Mesenchymal stem cell (in vitro differentiated cells and primary cell): Measurements from ENCODE around the gene FAF1.
"Not testable (repeated sequence)": the region's sequence is repeated elsewhere in the genome, so short reads cannot be mapped to it uniquely, and the experiment has no call there.

Experiments used
- DNase-seq: peaks from one replicate; pipeline ENCODE4 v3.0.0-alpha.2; 2013
- H2AFZ ChIP-seq: one replicate; pipeline ENCODE4 v1.6.1; 2013; ENCODE audit warnings: low read depth, mild to moderate bottlenecking, control low read depth, inconsistent platforms, low read length, moderate library complexity
- H2AK5ac ChIP-seq: 2 replicates; pipeline ENCODE4 v1.6.1; 2013; ENCODE audit warnings: low read length, moderate library complexity, mild to moderate bottlenecking, inconsistent platforms; ENCODE audit not compliant: severe bottlenecking
- H2BK120ac ChIP-seq: one replicate; pipeline ENCODE4 v1.6.1; 2013; ENCODE audit warnings: low read depth, mild to moderate bottlenecking, inconsistent platforms, low read length, moderate library complexity
- H2BK12ac ChIP-seq, 2 experiments: one replicate each; pipeline ENCODE4 v1.6.1; 2013; ENCODE audit warnings: inconsistent platforms in 2 of 2, low read length in 2 of 2, mild to moderate bottlenecking in 2 of 2, moderate library complexity in 2 of 2, control low read depth in 1 of 2
- H2BK15ac ChIP-seq: one replicate; pipeline ENCODE4 v1.6.1; 2013; ENCODE audit warnings: mild to moderate bottlenecking, low read depth, inconsistent platforms; ENCODE audit not compliant: poor library complexity, severe bottlenecking
- H2BK5ac ChIP-seq: 2 replicates; pipeline ENCODE4 v1.6.1; 2013; ENCODE audit warnings: low read depth, mild to moderate bottlenecking, low read length, control low read depth, inconsistent platforms; ENCODE audit not compliant: poor library complexity, severe bottlenecking
- H3K14ac ChIP-seq, 2 experiments: one replicate each; pipeline ENCODE4 v1.6.1; 2013; ENCODE audit warnings: inconsistent platforms in 2 of 2, low read length in 2 of 2, control low read depth in 1 of 2, mild to moderate bottlenecking in 1 of 2, moderate library complexity in 1 of 2
- H3K18ac ChIP-seq, 2 experiments: one replicate each; pipeline ENCODE4 v1.6.1; 2013; ENCODE audit warnings: inconsistent platforms in 2 of 2, low read length in 2 of 2, control low read depth in 1 of 2, low read depth in 1 of 2, mild to moderate bottlenecking in 1 of 2
- H3K23ac ChIP-seq, 2 experiments: one replicate each; pipeline ENCODE4 v1.6.1; 2013; ENCODE audit warnings: inconsistent platforms in 2 of 2, low read length in 2 of 2, mild to moderate bottlenecking in 2 of 2, moderate library complexity in 2 of 2, control low read depth in 1 of 2
- H3K27ac ChIP-seq: 2 replicates; pipeline ENCODE4 v1.5.1; 2013; ENCODE audit warnings: mild to moderate bottlenecking, moderate library complexity, low read length, control low read depth, inconsistent platforms; ENCODE audit not compliant: poor library complexity, severe bottlenecking
- H3K27me3 ChIP-seq, 2 experiments: 2 replicates each; pipeline versions ENCODE4 v1.6.1 to v1.7.0; 2013; ENCODE audit warnings: low read length in 2 of 2, mild to moderate bottlenecking in 2 of 2, moderate library complexity in 2 of 2, control low read depth in 1 of 2, inconsistent platforms in 1 of 2; ENCODE audit not compliant: control insufficient read depth in 1 of 2, insufficient read depth in 1 of 2
- H3K36me3 ChIP-seq, 2 experiments: 2 replicates each; pipeline versions ENCODE4 v1.6.1 to v1.7.0; 2013; ENCODE audit warnings: low read length in 2 of 2, control low read depth in 1 of 2, inconsistent platforms in 1 of 2, low read depth in 1 of 2, mild to moderate bottlenecking in 1 of 2; ENCODE audit not compliant: insufficient read depth in 2 of 2, control insufficient read depth in 1 of 2
- H3K4ac ChIP-seq, 2 experiments: one replicate each; pipeline ENCODE4 v1.6.1; 2013; ENCODE audit warnings: inconsistent platforms in 2 of 2, low read length in 2 of 2, mild to moderate bottlenecking in 2 of 2, moderate library complexity in 2 of 2, control low read depth in 1 of 2, low read depth in 1 of 2
- H3K4me1 ChIP-seq: 2 replicates; pipeline ENCODE4 v1.6.1; 2013; ENCODE audit warnings: low read depth, low read length, control low read depth; ENCODE audit not compliant: control insufficient read depth, insufficient read depth
- H3K4me2 ChIP-seq: 2 replicates; pipeline ENCODE4 v1.6.1; 2013; ENCODE audit warnings: low read length, mild to moderate bottlenecking, inconsistent platforms; ENCODE audit not compliant: poor library complexity, severe bottlenecking
- H3K4me3 ChIP-seq, 2 experiments: 2 replicates each; pipeline versions ENCODE4 v1.5.1 to v1.7.0; 2013; ENCODE audit warnings: low read length in 2 of 2, mild to moderate bottlenecking in 2 of 2, control low read depth in 1 of 2, low read depth in 1 of 2; ENCODE audit not compliant: insufficient read depth in 1 of 2
- H3K79me1 ChIP-seq: replicated peaks from 2 replicates; pipeline ENCODE4 v1.6.1; 2013; ENCODE audit warnings: mild to moderate bottlenecking, control low read depth, low read length, inconsistent platforms; ENCODE audit not compliant: poor library complexity, severe bottlenecking
- H3K9ac ChIP-seq: 2 replicates; pipeline ENCODE4 v1.7.0; 2013; ENCODE audit warnings: mild to moderate bottlenecking, low read length, moderate library complexity
- H3K9me3 ChIP-seq: 2 replicates; pipeline ENCODE4 v1.7.0; 2013; ENCODE audit warnings: mild to moderate bottlenecking, low read length; ENCODE audit not compliant: control insufficient read depth
- H4K8ac ChIP-seq: one replicate; pipeline ENCODE4 v1.6.1; 2013; ENCODE audit warnings: inconsistent platforms, mild to moderate bottlenecking, low read length, moderate library complexity
- H4K91ac ChIP-seq: one replicate; pipeline ENCODE4 v1.6.1; 2013; ENCODE audit warnings: mild to moderate bottlenecking, low read length, inconsistent platforms
- WGBS: methylation state at CpG from one replicate; pipeline ENCODE4 v1.1.7; 2013; ENCODE audit warnings: mixed read lengths; 5-methylcytosine and 5-hydroxymethylcytosine counted together

Gene FAF1

GRCh38 chr1:50829014-50829958, 130.8 kb downstream of the FAF1 start:
- Histone ChIP-seq H3K14ac (no peak overlapping the region), H3K79me1 (peaks cover 17% of the 10 kb centered on the region), H3K27me3 (no peaks in the 10 kb centered on the region), H3K4me3 (no peak overlapping the region), H3K4me2 (no peak overlapping the region), H3K23ac (no peak overlapping the region), H2AFZ (no peak overlapping the region), H4K8ac (no peak overlapping the region), H3K4me1 (no peaks in the 10 kb centered on the region), H3K36me3 (no peaks in the 10 kb centered on the region), H3K9ac (no peak overlapping the region), H3K4ac (no peak overlapping the region), H3K9me3 (no peaks in the 10 kb centered on the region), H2BK120ac (no peak overlapping the region), H2BK15ac (no peak overlapping the region), H3K18ac (no peak overlapping the region), H2BK5ac (no peak overlapping the region), H2AK5ac (no peak overlapping the region), H3K27ac (no peak overlapping the region), H4K91ac (no peak overlapping the region), H2BK12ac (no peak overlapping the region)
- WGBS, result 80% methylated on average over 1 of the region's 1 CpG
- no peak for DNase-seq

- Histone ChIP-seq H3K4me2 (no peak overlapping the region), H3K4ac (no peak overlapping the region), H4K8ac (no peak overlapping the region), H3K36me3 (no peaks in the 10 kb centered on the region), H3K4me1 (no peaks in the 10 kb centered on the region), H2AK5ac (no peak overlapping the region), H3K18ac (no peak overlapping the region), H3K23ac (no peak overlapping the region), H2BK15ac (no peak overlapping the region), H3K9me3 (no peaks in the 10 kb centered on the region), H2AFZ (no peak overlapping the region), H3K27ac (no peak overlapping the region), H3K27me3 (no peaks in the 10 kb centered on the region), H2BK5ac (peak overlapping the region; percentile 31), H3K79me1 (peaks cover 6% of the 10 kb centered on the region), H3K9ac (no peak overlapping the region), H3K4me3 (no peak overlapping the region), H4K91ac (no peak overlapping the region), H3K14ac (no peak overlapping the region), H2BK120ac (no peak overlapping the region), H2BK12ac (no peak overlapping the region)
- WGBS, result no CpG with 5 or more reads among the region's 4 CpGs
- no peak for DNase-seq
These were observed 132.5 kb downstream of the FAF1 start for GRCh38 chr1:50827546-50827945.

- not testable (repeated sequence) for H4K91ac ChIP-seq, H3K36me3 ChIP-seq, H3K9ac ChIP-seq, H3K4me1 ChIP-seq, H2AFZ ChIP-seq, H2BK5ac ChIP-seq, H3K18ac ChIP-seq, H2BK15ac ChIP-seq, H3K27me3 ChIP-seq, H2BK12ac ChIP-seq, H3K23ac ChIP-seq, H3K4me2 ChIP-seq, H4K8ac ChIP-seq, H3K27ac ChIP-seq, H3K9me3 ChIP-seq, H3K14ac ChIP-seq, H3K79me1 ChIP-seq, H2BK120ac ChIP-seq, H2AK5ac ChIP-seq, DNase-seq, H3K4me3 ChIP-seq, H3K4ac ChIP-seq
- WGBS, result 98% methylated on average over 20 of the region's 21 CpGs
These were observed 133.3 kb downstream of the FAF1 start for GRCh38 chr1:50826792-50827191.

GRCh38 chr1:50822035-50822776, 137.9 kb downstream of the FAF1 start:
- no peak for DNase-seq
- Histone ChIP-seq H3K4me3 (no peak overlapping the region), H3K36me3 (no peaks in the 10 kb centered on the region), H2AK5ac (no peak overlapping the region), H4K8ac (no peak overlapping the region), H2BK15ac (no peak overlapping the region), H3K9ac (no peak overlapping the region), H3K4ac (no peak overlapping the region), H2BK120ac (no peak overlapping the region), H2AFZ (no peak overlapping the region), H3K18ac (no peak overlapping the region), H4K91ac (no peak overlapping the region), H3K79me1 (peaks cover 7% of the 10 kb centered on the region), H3K23ac (no peak overlapping the region), H3K4me2 (no peak overlapping the region), H3K9me3 (no peaks in the 10 kb centered on the region), H3K27ac (no peak overlapping the region), H2BK12ac (no peak overlapping the region), H3K4me1 (no peaks in the 10 kb centered on the region), H2BK5ac (no peak overlapping the region), H3K14ac (no peak overlapping the region), H3K27me3 (no peaks in the 10 kb centered on the region)
- WGBS, result 100% methylated on average over 1 of the region's 3 CpGs
